ENCODE results near the gene ZFYVE27. TPM values are rescaled to one million over a fixed set of nuclear protein-coding genes. Genes with fewer than 3 reads are reported as not detected.

ZFYVE27 gene
- total RNA-seq, 1 experiment from 2014 or later: 28.7 TPM

- DNase-seq (ENCODE audit: unreplicated experiment): no peak
- TF ChIP-seq, protein P1, sequence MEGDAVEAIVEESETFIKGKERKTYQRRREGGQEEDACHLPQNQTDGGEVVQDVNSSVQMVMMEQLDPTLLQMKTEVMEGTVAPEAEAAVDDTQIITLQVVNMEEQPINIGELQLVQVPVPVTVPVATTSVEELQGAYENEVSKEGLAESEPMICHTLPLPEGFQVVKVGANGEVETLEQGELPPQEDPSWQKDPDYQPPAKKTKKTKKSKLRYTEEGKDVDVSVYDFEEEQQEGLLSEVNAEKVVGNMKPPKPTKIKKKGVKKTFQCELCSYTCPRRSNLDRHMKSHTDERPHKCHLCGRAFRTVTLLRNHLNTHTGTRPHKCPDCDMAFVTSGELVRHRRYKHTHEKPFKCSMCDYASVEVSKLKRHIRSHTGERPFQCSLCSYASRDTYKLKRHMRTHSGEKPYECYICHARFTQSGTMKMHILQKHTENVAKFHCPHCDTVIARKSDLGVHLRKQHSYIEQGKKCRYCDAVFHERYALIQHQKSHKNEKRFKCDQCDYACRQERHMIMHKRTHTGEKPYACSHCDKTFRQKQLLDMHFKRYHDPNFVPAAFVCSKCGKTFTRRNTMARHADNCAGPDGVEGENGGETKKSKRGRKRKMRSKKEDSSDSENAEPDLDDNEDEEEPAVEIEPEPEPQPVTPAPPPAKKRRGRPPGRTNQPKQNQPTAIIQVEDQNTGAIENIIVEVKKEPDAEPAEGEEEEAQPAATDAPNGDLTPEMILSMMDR (IDR thresholded peaks at IDR 0.05; ENCODE audit: unreplicated experiment): no peak
- BruUV-seq (replicated peaks): no TSS peak
- Mint-ChIP-seq H3K27me3 (ENCODE audit: insufficient read depth, unreplicated experiment) (peaks cover 54% of the 10 kb centered on the region), H3K9me3 (ENCODE audit: unreplicated experiment) (peaks cover 8% of the 10 kb centered on the region), H3K4me3 (ENCODE audit: unreplicated experiment) (no peak overlapping the region), H3K36me3 (ENCODE audit: insufficient read depth, unreplicated experiment) (no peaks in the 10 kb centered on the region), H3K4me1 (ENCODE audit: insufficient read depth, unreplicated experiment) (no peaks in the 10 kb centered on the region), H3K27ac (ENCODE audit: low read depth, unreplicated experiment) (no peak overlapping the region)
- ChIA-PET CTCF (interaction anchor here (0.6 to 10.4 kb wide), 4 partner anchors 9 to 1829 kb away, joined by 3 to 83 read pairs (median 4); no protein-coding TSS in a partner anchor), POLR2A (no interaction called here)
- intact Hi-C loops (cut with micrococcal nuclease): no loop called here
These were observed 64.5 kb downstream of the ZFYVE27 start for GRCh38 chr10:97801422-97801821.

GRCh38 chr10:97805096-97805884 is 68.4 kb downstream of the ZFYVE27 start:
- POLR2A ChIA-PET: no interaction called here
- no peak for DNase-seq (ENCODE audit: unreplicated experiment)
- Mint-ChIP-seq H3K27ac (ENCODE audit: low read depth, unreplicated experiment) (no peak overlapping the region), H3K27me3 (ENCODE audit: insufficient read depth, unreplicated experiment) (peaks cover 15% of the 10 kb centered on the region), H3K9me3 (ENCODE audit: unreplicated experiment) (no peaks in the 10 kb centered on the region), H3K4me1 (ENCODE audit: insufficient read depth, unreplicated experiment) (peaks cover 3% of the 10 kb centered on the region), H3K4me3 (ENCODE audit: unreplicated experiment) (no peak overlapping the region), H3K36me3 (ENCODE audit: insufficient read depth, unreplicated experiment) (no peaks in the 10 kb centered on the region)
- CTCF ChIA-PET: interaction anchor here (0.6 to 10.4 kb wide), 2 partner anchors 11 to 13 kb away, joined by 3 to 83 read pairs; no protein-coding TSS in a partner anchor
- TF ChIP-seq, protein P1 (IDR thresholded peaks at IDR 0.05; ENCODE audit: unreplicated experiment): no peak
- intact Hi-C loops (cut with micrococcal nuclease): no loop called here
- no TSS peak for BruUV-seq (replicated peaks)

- CTCF ChIA-PET: interaction anchor here (0.8 to 10.4 kb wide), 2 partner anchors 14 to 37 kb away, joined by 3 to 83 read pairs; no protein-coding TSS in a partner anchor
These were observed 69.0 kb downstream of the ZFYVE27 start for GRCh38 chr10:97805949-97806348.

GRCh38 chr10:97810446-97810845 is 73.5 kb downstream of the ZFYVE27 start:
- Mint-ChIP-seq H3K36me3 (ENCODE audit: insufficient read depth, unreplicated experiment) (no peaks in the 10 kb centered on the region), H3K4me1 (ENCODE audit: insufficient read depth, unreplicated experiment) (peaks cover 12% of the 10 kb centered on the region), H3K27ac (ENCODE audit: low read depth, unreplicated experiment) (no peak overlapping the region), H3K4me3 (ENCODE audit: unreplicated experiment) (no peak overlapping the region), H3K9me3 (ENCODE audit: unreplicated experiment) (no peaks in the 10 kb centered on the region), H3K27me3 (ENCODE audit: insufficient read depth, unreplicated experiment) (no peaks in the 10 kb centered on the region)
- peak; percentile 63 for DNase-seq (ENCODE audit: unreplicated experiment)
- intact Hi-C loops (cut with micrococcal nuclease): no loop called here
- no TSS peak for BruUV-seq (replicated peaks)
- ChIA-PET CTCF (interaction anchor here (0.7 to 4.6 kb wide), 5 partner anchors 18 to 130 kb away, joined by 3 to 23 read pairs (median 6); no protein-coding TSS in a partner anchor), POLR2A (interaction anchor here (0.9 kb wide), 1 partner anchor 74 kb away, joined by 3 read pairs; the partner anchor contains the start of gene ZFYVE27)
- TF ChIP-seq, protein P1 (IDR thresholded peaks at IDR 0.05; ENCODE audit: unreplicated experiment): no peak

More at GRCh38 chr10:97805949-97806348, 69.0 kb downstream of the ZFYVE27 start:
- Mint-ChIP-seq H3K4me3 (ENCODE audit: unreplicated experiment) (no peak overlapping the region), H3K4me1 (ENCODE audit: insufficient read depth, unreplicated experiment) (peaks cover 7% of the 10 kb centered on the region), H3K27ac (ENCODE audit: low read depth, unreplicated experiment) (no peak overlapping the region), H3K27me3 (ENCODE audit: insufficient read depth, unreplicated experiment) (peaks cover 12% of the 10 kb centered on the region), H3K36me3 (ENCODE audit: insufficient read depth, unreplicated experiment) (no peaks in the 10 kb centered on the region), H3K9me3 (ENCODE audit: unreplicated experiment) (no peaks in the 10 kb centered on the region)
- POLR2A ChIA-PET: no interaction called here
- TF ChIP-seq, protein P1 (IDR thresholded peaks at IDR 0.05; ENCODE audit: unreplicated experiment): no peak
- no TSS peak for BruUV-seq (replicated peaks)
- no peak for DNase-seq (ENCODE audit: unreplicated experiment)
- intact Hi-C loops (cut with micrococcal nuclease): no loop called here

Other genes with a start within 250 kb of the ZFYVE27 start
- gene MMS19, start 238.7 kb upstream of the ZFYVE27 start, total RNA-seq (2022): 67.0 and 67.2 TPM in 2 replicates
- gene UBTD1, start 238.2 kb upstream of the ZFYVE27 start, total RNA-seq (2022): 7.2 and 7.8 TPM in 2 replicates
- 1.8 and 5.8 TPM in 2 replicates for gene ANKRD2, start 164.3 kb upstream of the ZFYVE27 start, total RNA-seq (2022)
- gene HOGA1, start 152.7 kb upstream of the ZFYVE27 start, total RNA-seq (2022): 0.88 and 1.7 TPM in 2 replicates
- 0.26 TPM in 1 of 2 replicates, not detected in the other for gene C10orf62, start 147.4 kb upstream of the ZFYVE27 start, total RNA-seq (2022)
- 14.2 and 14.5 TPM in 2 replicates for gene MORN4, start 103.6 kb upstream of the ZFYVE27 start, total RNA-seq (2022)
- gene PI4K2A, start 96.5 kb upstream of the ZFYVE27 start, total RNA-seq (2022): 23.5 and 26.6 TPM in 2 replicates
- gene AVPI1, start 49.9 kb upstream of the ZFYVE27 start, total RNA-seq (2022): 276 and 305 TPM in 2 replicates
- gene MARVELD1, start 23.4 kb upstream of the ZFYVE27 start, total RNA-seq (2022): 51.0 and 54.9 TPM in 2 replicates
- gene SFRP5, start 34.9 kb downstream of the ZFYVE27 start, total RNA-seq (2022): not detected in 2 replicates
- 0.05 TPM in 1 of 2 replicates, not detected in the other for gene GOLGA7B, start 112.7 kb downstream of the ZFYVE27 start, total RNA-seq (2022)

Measured in MCF 10A (cell line).